Keratinocyte (primary cell): Measurements from ENCODE around the gene AAR2.

Experiments
- CTCF ChIP-seq, 3 experiments: IDR thresholded peaks in 1 of 3; conservative IDR thresholded peaks in 1 of 3; optimal IDR thresholded peaks in 1 of 3; 2 replicates in 2 of 3; 3 replicates in 1 of 3; pipeline versions ENCODE3 to v1.5.1; 2011; ENCODE audit warnings: low read length in 3 of 3, mild to moderate bottlenecking in 3 of 3, moderate library complexity in 2 of 3, control low read depth in 1 of 3, inconsistent platforms in 1 of 3; ENCODE audit not compliant: insufficient read depth in 2 of 3; ENCODE audit errors: extremely low read depth in 1 of 3
- EZH2 ChIP-seq: IDR thresholded peaks from one replicate; pipeline ENCODE4 v1.6.1; 2012; ENCODE audit warnings: inconsistent platforms, mild to moderate bottlenecking, low read length, moderate library complexity

GRCh38 chr20:36248836-36249235 is 12.6 kb downstream of the AAR2 start:
- TF ChIP-seq CTCF (optimal IDR thresholded peaks at IDR 0.05 in 1 of 3, IDR thresholded peaks at IDR 0.05 in 1 of 3, conservative IDR thresholded peaks at IDR 0.05 in 1 of 3; ENCODE audit: extremely low read depth in 1 of 3, insufficient read depth in 2 of 3, low read length in 3 of 3) = no peak
- TF ChIP-seq EZH2 = no peak
